Activated CD4-positive, alpha-beta T cell treated with anti-CD3 and anti-CD28 coated beads for 36 hours (primary cell): ENCODE data around the gene HBB. TPM values are rescaled to one million over a fixed set of nuclear protein-coding genes. Genes with fewer than 3 reads are reported as not detected.

Source experiments
- ATAC-seq: fragments of 200-7000 bp; cut with Tn5 transposase; one replicate; pipeline ENCODE4 v1.10.0; 2021; ENCODE audit warnings: mild to moderate bottlenecking, moderate library complexity
- CTCF ChIA-PET: fragments of 350-600 bp; sonication (Branson Sonifier 250); formaldehyde crosslinking; loops from one replicate; lab custom pipeline; 2021; ENCODE audit warnings: antibody characterized with exemption; lab: Charles Lee
- POLR2A ChIA-PET: fragments of 350-600 bp; sonication (Branson Sonifier 250); formaldehyde crosslinking; loops from one replicate; lab custom pipeline; 2021; ENCODE audit warnings: antibody characterized with exemption, inconsistent platforms; lab: Charles Lee
- DNase-seq: peaks from one replicate; pipeline ENCODE4 v3.0.0-alpha.2; 2020
- H3K27ac Mint-ChIP-seq: one replicate; pipeline ENCODE4 v1.8.0; 2021; ENCODE audit warnings: mixed read lengths
- H3K27me3 Mint-ChIP-seq: one replicate; pipeline ENCODE4 v1.8.0; 2021; ENCODE audit warnings: mixed read lengths
- H3K36me3 Mint-ChIP-seq: one replicate; pipeline ENCODE4 v1.8.0; 2021; ENCODE audit warnings: low read depth, mixed read lengths
- H3K4me1 Mint-ChIP-seq: one replicate; pipeline ENCODE4 v1.8.0; 2021; ENCODE audit warnings: mixed read lengths
- H3K4me3 Mint-ChIP-seq: one replicate; pipeline ENCODE4 v1.8.0; 2021; ENCODE audit warnings: mild to moderate bottlenecking, moderate library complexity, mixed read lengths
- H3K9me3 Mint-ChIP-seq: one replicate; pipeline ENCODE4 v1.8.0; 2021; ENCODE audit warnings: low read depth, mixed read lengths
- intact Hi-C, 2 experiments: fragments of 100-400 bp; cut with DNase I in 1 of 2; cut with micrococcal nuclease in 1 of 2; formaldehyde crosslinking; loops; one replicate each; pipeline versions ENCODE4 v1.14.2 to v1.15.1; 2022 to 2024; cut with DNase I, micrococcal nuclease
- total RNA-seq, 2 experiments: library from RNA; stranded (reverse); gene quantifications; one replicate each; pipeline ENCODE4 v1.2.3, GENCODE V29; 2021

HBB gene
- total RNA-seq, 2 experiments from 2014 or later, result not detected

- ChIA-PET POLR2A (no interaction called here), CTCF (no interaction called here)
- ATAC-seq (no peak), DNase-seq (no peak)
- Mint-ChIP-seq H3K27ac (no peak overlapping the region), H3K27me3 (peaks cover 4% of the 10 kb centered on the region), H3K9me3 (no peaks in the 10 kb centered on the region), H3K4me3 (no peak overlapping the region), H3K4me1 (no peaks in the 10 kb centered on the region), H3K36me3 (no peaks in the 10 kb centered on the region)
- intact Hi-C loops, result no loop called here
Observed at GRCh38 chr11:5243816-5244180, 16.9 kb upstream of the HBB start.

- Mint-ChIP-seq H3K36me3 (no peaks in the 10 kb centered on the region), H3K4me3 (no peak overlapping the region), H3K27ac (no peak overlapping the region), H3K27me3 (peaks cover 8% of the 10 kb centered on the region), H3K9me3 (no peaks in the 10 kb centered on the region), H3K4me1 (no peaks in the 10 kb centered on the region)
- DNase-seq, result peak; percentile 9
- intact Hi-C loops, result no loop called here
- CTCF ChIA-PET, result no interaction called here
- POLR2A ChIA-PET, result no interaction called here
- ATAC-seq, result no peak
Observed at GRCh38 chr11:5242933-5243815, 16.3 kb upstream of the HBB start.

GRCh38 chr11:5242208-5242607 is 15.3 kb upstream of the HBB start:
- POLR2A ChIA-PET, result no interaction called here
- H3K27me3 Mint-ChIP-seq, result peaks cover 8% of the 10 kb centered on the region
- CTCF ChIA-PET, result no interaction called here
- no peaks in the 10 kb centered on the region for H3K9me3 Mint-ChIP-seq
- ATAC-seq, result no peak
- no peak overlapping the region for H3K4me3 Mint-ChIP-seq
- no peak overlapping the region for H3K27ac Mint-ChIP-seq
- H3K4me1 Mint-ChIP-seq, result no peaks in the 10 kb centered on the region
- no peak for DNase-seq
- intact Hi-C loops, result no loop called here
- H3K36me3 Mint-ChIP-seq, result no peaks in the 10 kb centered on the region

- CTCF ChIA-PET, result no interaction called here
- no peaks in the 10 kb centered on the region for H3K36me3 Mint-ChIP-seq
- ATAC-seq, result no peak
- H3K4me1 Mint-ChIP-seq, result no peaks in the 10 kb centered on the region
- H3K9me3 Mint-ChIP-seq, result no peaks in the 10 kb centered on the region
- no peak for DNase-seq
- H3K27me3 Mint-ChIP-seq, result peaks cover 8% of the 10 kb centered on the region
- H3K27ac Mint-ChIP-seq, result no peak overlapping the region
- intact Hi-C loops, result no loop called here
- no peak overlapping the region for H3K4me3 Mint-ChIP-seq
- POLR2A ChIA-PET, result no interaction called here
Observed at GRCh38 chr11:5241458-5241857, 14.6 kb upstream of the HBB start.

GRCh38 chr11:5240458-5240857 is 13.6 kb upstream of the HBB start:
- Mint-ChIP-seq H3K4me1 (no peaks in the 10 kb centered on the region), H3K4me3 (no peak overlapping the region), H3K27me3 (peaks cover 8% of the 10 kb centered on the region), H3K9me3 (no peaks in the 10 kb centered on the region), H3K36me3 (no peaks in the 10 kb centered on the region), H3K27ac (no peak overlapping the region)
- intact Hi-C loops, result no loop called here
- POLR2A ChIA-PET, result no interaction called here
- ATAC-seq (no peak), DNase-seq (no peak)
- CTCF ChIA-PET, result no interaction called here

GRCh38 chr11:5240056-5240455 is 13.2 kb upstream of the HBB start:
- H3K9me3 Mint-ChIP-seq, result no peaks in the 10 kb centered on the region
- H3K36me3 Mint-ChIP-seq, result no peaks in the 10 kb centered on the region
- no peak overlapping the region for H3K4me3 Mint-ChIP-seq
- intact Hi-C loops, result no loop called here
- ChIA-PET POLR2A (no interaction called here), CTCF (no interaction called here)
- DNase-seq, result no peak
- ATAC-seq, result no peak
- H3K27me3 Mint-ChIP-seq, result peaks cover 8% of the 10 kb centered on the region
- no peaks in the 10 kb centered on the region for H3K4me1 Mint-ChIP-seq
- no peak overlapping the region for H3K27ac Mint-ChIP-seq

- no peak for ATAC-seq
Observed at GRCh38 chr11:5239046-5239445, 12.2 kb upstream of the HBB start.

GRCh38 chr11:5238486-5238885 is 11.6 kb upstream of the HBB start:
- Mint-ChIP-seq H3K36me3 (no peaks in the 10 kb centered on the region), H3K27ac (no peak overlapping the region), H3K27me3 (peaks cover 3% of the 10 kb centered on the region), H3K4me1 (no peaks in the 10 kb centered on the region), H3K9me3 (no peaks in the 10 kb centered on the region), H3K4me3 (no peak overlapping the region)
- no peak for DNase-seq
- intact Hi-C loops, result no loop called here
- no peak for ATAC-seq
- CTCF ChIA-PET, result no interaction called here
- POLR2A ChIA-PET, result no interaction called here

More at GRCh38 chr11:5239046-5239445, 12.2 kb upstream of the HBB start:
- Mint-ChIP-seq H3K27me3 (peaks cover 3% of the 10 kb centered on the region), H3K27ac (no peak overlapping the region), H3K36me3 (no peaks in the 10 kb centered on the region), H3K4me1 (no peaks in the 10 kb centered on the region), H3K4me3 (no peak overlapping the region), H3K9me3 (no peaks in the 10 kb centered on the region)
- DNase-seq, result no peak
- CTCF ChIA-PET, result no interaction called here
- intact Hi-C loops, result no loop called here
- POLR2A ChIA-PET, result no interaction called here

- H3K27ac Mint-ChIP-seq, result no peak overlapping the region
- peaks cover 3% of the 10 kb centered on the region for H3K27me3 Mint-ChIP-seq
- ChIA-PET POLR2A (no interaction called here), CTCF (no interaction called here)
- no peaks in the 10 kb centered on the region for H3K4me1 Mint-ChIP-seq
- no peak overlapping the region for H3K4me3 Mint-ChIP-seq
- intact Hi-C loops, result no loop called here
- no peaks in the 10 kb centered on the region for H3K9me3 Mint-ChIP-seq
- ATAC-seq, result no peak
- no peak for DNase-seq
- H3K36me3 Mint-ChIP-seq, result no peaks in the 10 kb centered on the region
Observed at GRCh38 chr11:5237420-5237819, 10.5 kb upstream of the HBB start.

GRCh38 chr11:5235364-5236095 is 8.7 kb upstream of the HBB start:
- ATAC-seq, result no peak
- Mint-ChIP-seq H3K9me3 (no peaks in the 10 kb centered on the region), H3K27me3 (peaks cover 5% of the 10 kb centered on the region), H3K27ac (no peak overlapping the region), H3K36me3 (no peaks in the 10 kb centered on the region), H3K4me1 (no peaks in the 10 kb centered on the region), H3K4me3 (no peak overlapping the region)
- POLR2A ChIA-PET, result no interaction called here
- DNase-seq, result no peak
- intact Hi-C loops, result no loop called here
- CTCF ChIA-PET, result no interaction called here

- Mint-ChIP-seq H3K4me3 (no peak within 1 kb of the TSS), H3K36me3 (no peaks in the 10 kb centered on the region), H3K27ac (no peak within 1 kb of the TSS), H3K27me3 (peaks cover 5% of the 10 kb centered on the region), H3K9me3 (no peaks in the 10 kb centered on the region), H3K4me1 (no peaks in the 10 kb centered on the region)
- intact Hi-C loops, result no loop called here
- CTCF ChIA-PET, result no interaction called here
- ATAC-seq, result no peak
- DNase-seq, result no peak
- POLR2A ChIA-PET, result no interaction called here
Observed at GRCh38 chr11:5234381-5234834, 7.5 kb upstream of the HBB start, which contains the start of gene HBD. HBD (minus strand) TSS chr11:5234483; CDS start chr11:5234433, 50 bp downstream.

GRCh38 chr11:5233307-5233706 is 6.4 kb upstream of the HBB start:
- intact Hi-C loops, result no loop called here
- POLR2A ChIA-PET, result no interaction called here
- ATAC-seq (no peak), DNase-seq (no peak)
- no peak overlapping the region for H3K27ac Mint-ChIP-seq
- peaks cover 2% of the 10 kb centered on the region for H3K27me3 Mint-ChIP-seq
- no peaks in the 10 kb centered on the region for H3K9me3 Mint-ChIP-seq
- H3K4me3 Mint-ChIP-seq, result no peak overlapping the region
- no peaks in the 10 kb centered on the region for H3K4me1 Mint-ChIP-seq
- CTCF ChIA-PET, result no interaction called here
- no peaks in the 10 kb centered on the region for H3K36me3 Mint-ChIP-seq
